Endothelial cell (in vitro differentiated cells): ENCODE results near the gene SHLD2. TPM values are rescaled to one million over a fixed set of nuclear protein-coding genes. Genes with fewer than 3 reads are reported as not detected.
"Not testable (repeated sequence)": the region's sequence is repeated elsewhere in the genome, so short reads cannot be mapped to it uniquely, and the experiment has no call there.

Experiments
- DNase-seq: peaks from one replicate; pipeline ENCODE4 v3.0.0; 2021; ENCODE audit warnings: low spot score
- H3K27ac Mint-ChIP-seq: one replicate; pipeline ENCODE4 v1.8.0; 2021; ENCODE audit warnings: mixed read lengths, inconsistent platforms; ENCODE audit not compliant: unreplicated experiment
- H3K27me3 Mint-ChIP-seq: one replicate; pipeline ENCODE4 v1.8.0; 2021; ENCODE audit warnings: mild to moderate bottlenecking, moderate library complexity, mixed read lengths, inconsistent platforms; ENCODE audit not compliant: unreplicated experiment
- H3K36me3 Mint-ChIP-seq: one replicate; pipeline ENCODE4 v1.8.0; 2021; ENCODE audit warnings: mild to moderate bottlenecking, low read depth, mixed read lengths, inconsistent platforms; ENCODE audit not compliant: unreplicated experiment
- H3K4me1 Mint-ChIP-seq: one replicate; pipeline ENCODE4 v1.8.0; 2021; ENCODE audit warnings: mild to moderate bottlenecking, mixed read lengths, inconsistent platforms; ENCODE audit not compliant: unreplicated experiment
- H3K4me3 Mint-ChIP-seq: one replicate; pipeline ENCODE4 v1.8.0; 2021; ENCODE audit warnings: mild to moderate bottlenecking, mixed read lengths, inconsistent platforms; ENCODE audit not compliant: unreplicated experiment
- H3K9me3 Mint-ChIP-seq: one replicate; pipeline ENCODE4 v1.8.0; 2021; ENCODE audit warnings: mixed read lengths, inconsistent platforms; ENCODE audit not compliant: unreplicated experiment
- CTCF ChIP-seq: fragments of 200-600 bp; sonication (generic); IDR thresholded peaks from one replicate; pipeline ENCODE4 v1.5.0; 2021; ENCODE audit warnings: antibody characterized with exemption; ENCODE audit not compliant: unreplicated experiment
- total RNA-seq: library from RNA; stranded (reverse); fragmentation: NEBNext Ultra II Directional; extraction: Animal tissue kit (Norgen Biotek cat#: 25700); gene quantifications from one replicate; pipeline ENCODE4 v1.2.1, GENCODE V29; 2021; ENCODE audit not compliant: unreplicated experiment

Gene SHLD2
- total RNA-seq, 1 donor from 2014 or later: 16.1 TPM

- not testable (repeated sequence) for H3K27me3 Mint-ChIP-seq, DNase-seq, H3K9me3 Mint-ChIP-seq, H3K4me3 Mint-ChIP-seq, H3K4me1 Mint-ChIP-seq, H3K27ac Mint-ChIP-seq, H3K36me3 Mint-ChIP-seq
- peak; percentile 61 for TF ChIP-seq CTCF
Measured at GRCh38 chr10:87149020-87149609, 54.1 kb downstream of the SHLD2 start.

- H3K4me3 Mint-ChIP-seq, H3K9me3 Mint-ChIP-seq, H3K27me3 Mint-ChIP-seq, H3K27ac Mint-ChIP-seq, H3K36me3 Mint-ChIP-seq, H3K4me1 Mint-ChIP-seq, DNase-seq: not testable (repeated sequence)
Measured at GRCh38 chr10:87151516-87151915, 56.5 kb downstream of the SHLD2 start.

GRCh38 chr10:87156841-87157240 is 61.8 kb downstream of the SHLD2 start:
- not testable (repeated sequence) for DNase-seq, H3K4me3 Mint-ChIP-seq, H3K27me3 Mint-ChIP-seq, H3K4me1 Mint-ChIP-seq, H3K27ac Mint-ChIP-seq, H3K9me3 Mint-ChIP-seq, H3K36me3 Mint-ChIP-seq

- H3K4me3 Mint-ChIP-seq, H3K36me3 Mint-ChIP-seq, H3K4me1 Mint-ChIP-seq, DNase-seq, H3K9me3 Mint-ChIP-seq, H3K27me3 Mint-ChIP-seq, H3K27ac Mint-ChIP-seq: not testable (repeated sequence)
Measured at GRCh38 chr10:87157821-87158220, 62.8 kb downstream of the SHLD2 start.

- not testable (repeated sequence) for H3K27me3 Mint-ChIP-seq, H3K4me3 Mint-ChIP-seq
Measured at GRCh38 chr10:87162703-87163293, 67.8 kb downstream of the SHLD2 start.

GRCh38 chr10:87163414-87163813 is 68.4 kb downstream of the SHLD2 start:
- H3K27me3 Mint-ChIP-seq, H3K4me3 Mint-ChIP-seq, DNase-seq, H3K9me3 Mint-ChIP-seq, H3K4me1 Mint-ChIP-seq, H3K27ac Mint-ChIP-seq, H3K36me3 Mint-ChIP-seq: not testable (repeated sequence)

More at GRCh38 chr10:87162703-87163293, 67.8 kb downstream of the SHLD2 start:
- H3K36me3 Mint-ChIP-seq, H3K9me3 Mint-ChIP-seq, H3K4me1 Mint-ChIP-seq, H3K27ac Mint-ChIP-seq, DNase-seq: not testable (repeated sequence)

GRCh38 chr10:87169857-87170256 is 74.9 kb downstream of the SHLD2 start:
- not testable (repeated sequence) for H3K27me3 Mint-ChIP-seq, H3K4me1 Mint-ChIP-seq, DNase-seq, H3K4me3 Mint-ChIP-seq, H3K9me3 Mint-ChIP-seq, H3K36me3 Mint-ChIP-seq, H3K27ac Mint-ChIP-seq

DNA sequence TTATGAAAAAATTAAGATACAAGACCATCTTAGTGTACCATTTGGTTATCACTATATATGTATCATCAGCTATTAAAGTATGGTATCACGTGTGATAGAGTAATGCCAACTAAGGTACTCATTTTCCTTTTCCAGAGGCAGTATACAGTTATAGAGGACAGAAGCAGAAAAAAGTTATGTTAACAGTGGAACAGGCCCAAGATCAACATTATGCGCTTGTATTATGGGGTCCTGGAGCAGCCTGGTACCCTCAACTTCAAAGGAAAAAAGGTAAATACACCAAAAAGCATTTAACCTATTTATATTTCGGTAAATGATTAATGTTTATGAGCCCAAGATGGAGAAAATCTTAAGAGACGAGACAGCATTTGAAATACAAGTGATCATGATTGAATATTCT is 75.7 kb downstream of the SHLD2 start:
- H3K36me3 Mint-ChIP-seq, DNase-seq, H3K9me3 Mint-ChIP-seq, H3K27ac Mint-ChIP-seq, H3K4me3 Mint-ChIP-seq, H3K27me3 Mint-ChIP-seq, H3K4me1 Mint-ChIP-seq: not testable (repeated sequence)

- not testable (repeated sequence) for H3K27me3 Mint-ChIP-seq, H3K4me1 Mint-ChIP-seq, H3K36me3 Mint-ChIP-seq, H3K9me3 Mint-ChIP-seq, H3K4me3 Mint-ChIP-seq, DNase-seq, H3K27ac Mint-ChIP-seq
Measured at GRCh38 chr10:87171670-87172069, 76.7 kb downstream of the SHLD2 start.

DNA sequence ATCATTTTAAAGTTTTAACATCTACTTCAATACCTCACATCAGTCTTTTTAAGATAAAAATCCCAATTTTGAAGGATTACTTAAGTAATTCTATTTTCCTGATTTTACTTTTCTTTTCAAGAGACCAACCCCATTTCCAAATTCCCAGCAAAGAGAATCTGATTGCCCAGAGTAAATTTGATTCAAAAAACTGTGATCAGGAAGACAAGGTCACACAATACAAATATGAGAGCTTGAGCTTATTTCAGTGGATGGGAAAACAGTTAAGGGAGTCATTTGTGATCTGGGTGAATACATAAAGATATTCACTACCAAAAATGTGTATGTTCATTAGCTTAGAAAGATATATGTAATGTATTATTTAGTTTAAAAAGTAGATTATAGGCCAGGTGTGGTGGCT is 77.2 kb downstream of the SHLD2 start:
- H3K36me3 Mint-ChIP-seq, DNase-seq, H3K9me3 Mint-ChIP-seq, H3K27ac Mint-ChIP-seq, H3K4me3 Mint-ChIP-seq, H3K4me1 Mint-ChIP-seq, H3K27me3 Mint-ChIP-seq: not testable (repeated sequence)

DNA sequence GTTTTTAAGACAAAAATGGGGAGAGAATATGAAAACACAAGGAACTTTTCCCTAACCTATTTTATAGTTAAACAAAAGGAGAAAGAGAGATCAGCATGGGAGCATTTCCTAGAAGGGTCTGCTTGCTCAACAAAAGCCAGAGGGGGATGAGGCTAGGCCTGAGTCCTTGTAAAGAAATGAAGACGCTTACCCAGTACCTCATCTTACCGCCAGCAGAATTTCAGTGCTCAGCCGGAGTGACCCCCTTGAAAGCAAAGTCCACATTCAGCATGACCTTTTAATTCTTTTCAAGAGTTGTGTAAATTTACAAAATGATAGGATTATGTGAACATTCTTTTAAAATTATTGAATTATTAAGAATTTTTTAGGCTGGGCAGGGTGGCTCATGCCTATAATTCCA is 82.6 kb downstream of the SHLD2 start:
- H3K4me3 Mint-ChIP-seq, H3K4me1 Mint-ChIP-seq, H3K27ac Mint-ChIP-seq: not testable (repeated sequence)

More for the DNA sequence above, 82.6 kb downstream of the SHLD2 start:
- H3K27me3 Mint-ChIP-seq, H3K36me3 Mint-ChIP-seq, H3K9me3 Mint-ChIP-seq, DNase-seq: not testable (repeated sequence)
